BLaER1 (cell line): ENCODE results near the gene PPM1H.

Experiments used
- H3K27ac ChIP-seq: shearing (Covaris generic); formaldehyde crosslinking; 2 replicates; pipeline ENCODE4 v1.8.1; 2022
- H3K27me3 ChIP-seq: shearing (Covaris generic); formaldehyde crosslinking; 2 replicates; pipeline ENCODE4 v1.8.1; 2022
- H3K36me3 ChIP-seq: shearing (Covaris generic); formaldehyde crosslinking; 2 replicates; pipeline ENCODE4 v1.8.1; 2022
- H3K4me1 ChIP-seq: shearing (Covaris generic); formaldehyde crosslinking; 2 replicates; pipeline ENCODE4 v1.8.1; 2022
- H3K4me2 ChIP-seq: shearing (Covaris generic); formaldehyde crosslinking; 2 replicates; pipeline ENCODE4 v1.8.1; 2022
- H3K4me3 ChIP-seq: shearing (Covaris generic); formaldehyde crosslinking; 2 replicates; pipeline ENCODE4 v1.8.1; 2022
- H3K9ac ChIP-seq: shearing (Covaris generic); formaldehyde crosslinking; 2 replicates; pipeline ENCODE4 v1.8.1; 2022
- H3K9me3 ChIP-seq: shearing (Covaris generic); formaldehyde crosslinking; 2 replicates; pipeline ENCODE4 v1.8.1; 2022
- H4K20me1 ChIP-seq: shearing (Covaris generic); formaldehyde crosslinking; 2 replicates; pipeline ENCODE4 v1.8.1; 2022
- Cebpa-rat ChIP-seq: shearing (Covaris generic); IDR thresholded peaks from 2 replicates; pipeline ENCODE4 v1.8.1; 2022

Gene PPM1H

DNA sequence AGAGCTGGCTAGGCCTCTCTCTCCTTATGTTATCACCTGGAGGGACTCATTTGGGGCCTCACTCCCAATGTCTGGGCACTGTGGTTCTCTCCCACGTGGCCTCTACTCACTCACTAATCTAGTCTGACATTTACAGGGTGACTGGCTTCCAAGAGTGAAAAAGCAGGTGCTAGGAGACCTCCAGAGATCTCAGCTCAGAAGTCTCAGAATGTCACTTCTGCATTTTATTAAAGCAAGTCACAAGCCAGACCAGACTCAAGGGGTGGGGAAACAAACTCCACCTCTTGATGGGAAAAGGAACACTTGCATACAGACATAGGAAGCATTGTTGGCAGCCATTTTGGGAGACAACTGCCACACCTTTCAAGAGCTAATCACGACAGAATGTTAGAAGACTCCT lies 292.5 kb downstream of the PPM1H start:
- Histone ChIP-seq H3K9me3 (no peaks in the 10 kb centered on the region), H3K27ac (no peak overlapping the region), H3K4me3 (no peak overlapping the region), H4K20me1 (no peaks in the 10 kb centered on the region), H3K9ac (no peak overlapping the region), H3K27me3 (no peaks in the 10 kb centered on the region), H3K36me3 (no peaks in the 10 kb centered on the region), H3K4me2 (no peak overlapping the region), H3K4me1 (peaks cover 11% of the 10 kb centered on the region; the same call in 1 of the 2 replicates)
- TF ChIP-seq Cebpa-rat = no peak

DNA sequence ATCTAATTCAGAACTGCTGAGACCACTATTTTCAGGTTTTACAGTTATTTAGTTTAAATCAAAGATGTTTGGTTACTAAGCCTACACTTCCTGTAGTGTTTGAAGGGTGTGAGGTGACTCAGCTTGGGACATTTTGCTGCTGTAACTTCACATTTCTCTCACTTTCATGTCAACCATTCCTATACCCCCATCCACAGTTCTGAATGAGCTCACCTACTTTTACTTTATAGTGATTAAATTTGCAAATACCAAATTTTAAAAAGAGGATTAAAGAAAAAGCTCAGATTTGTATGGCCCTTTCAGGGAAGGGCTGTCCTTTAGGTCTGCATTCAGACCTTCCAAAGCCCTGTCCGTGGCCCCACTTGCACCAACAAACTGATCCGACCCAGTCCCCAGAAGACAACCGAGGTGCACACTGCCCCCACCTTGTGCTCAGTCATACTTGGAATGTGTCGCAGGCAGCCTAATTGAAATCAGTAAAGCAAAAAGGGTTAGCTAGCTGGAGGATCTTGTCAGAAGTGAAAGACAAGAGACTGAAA lies 294.0 kb downstream of the PPM1H start:
- Histone ChIP-seq H3K9ac (no peak overlapping the region), H4K20me1 (no peaks in the 10 kb centered on the region), H3K27me3 (no peaks in the 10 kb centered on the region), H3K4me2 (no peak overlapping the region), H3K9me3 (no peaks in the 10 kb centered on the region), H3K36me3 (no peaks in the 10 kb centered on the region), H3K27ac (no peak overlapping the region), H3K4me1 (peaks cover 9% of the 10 kb centered on the region; the same call in 1 of the 2 replicates), H3K4me3 (no peak overlapping the region)
- no peak for TF ChIP-seq Cebpa-rat

DNA sequence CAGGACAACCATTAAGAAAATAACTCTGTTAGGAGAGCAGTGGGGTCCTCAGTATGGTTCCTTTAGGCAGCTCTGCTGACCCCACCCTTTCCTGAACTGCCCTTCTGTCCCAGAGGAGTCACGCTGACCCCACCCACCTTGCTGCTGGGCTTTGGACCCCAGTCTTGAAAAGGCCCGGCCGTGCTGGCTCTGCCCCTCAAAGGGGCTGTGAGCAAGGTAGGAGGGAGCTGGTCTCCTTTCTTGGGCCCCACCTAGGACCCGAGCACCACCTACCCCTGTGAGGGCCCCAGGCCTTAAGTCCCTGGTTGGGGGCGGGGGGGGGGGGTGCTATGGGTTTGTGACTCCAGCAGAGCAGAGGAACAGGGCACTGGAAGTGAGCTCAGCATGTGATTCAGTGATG lies 297.3 kb downstream of the PPM1H start:
- peaks cover 14% of the 10 kb centered on the region for H3K27me3 ChIP-seq
- H3K4me1 ChIP-seq = peaks cover 1% of the 10 kb centered on the region; the same call in 1 of the 2 replicates

DNA sequence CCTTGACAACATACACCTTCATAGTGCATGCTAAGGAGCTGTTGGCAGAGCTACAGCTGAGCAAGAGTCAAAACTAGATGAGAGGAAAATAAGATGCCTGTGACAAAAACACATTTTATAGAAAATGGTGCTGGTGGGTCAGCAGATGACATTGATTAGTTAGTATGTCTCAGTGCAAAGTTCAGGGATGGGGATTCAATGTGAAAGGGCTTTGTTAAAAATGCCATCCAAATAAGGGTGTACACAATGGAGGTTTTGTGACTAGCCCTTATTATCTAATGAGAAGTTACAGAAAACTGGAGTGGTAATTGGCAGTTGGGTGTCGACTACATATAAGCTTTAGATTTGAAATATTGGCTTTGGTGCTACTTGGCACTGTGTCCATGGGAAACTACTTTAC lies 299.3 kb downstream of the PPM1H start:
- Histone ChIP-seq H3K27me3 (peaks cover 34% of the 10 kb centered on the region), H3K36me3 (no peaks in the 10 kb centered on the region), H4K20me1 (peaks cover 15% of the 10 kb centered on the region; the same call in 1 of the 2 replicates), H3K4me1 (peaks cover 12% of the 10 kb centered on the region), H3K27ac (no peak overlapping the region), H3K4me2 (no peak overlapping the region), H3K9me3 (peaks cover 15% of the 10 kb centered on the region; the same call in 1 of the 2 replicates), H3K9ac (no peak overlapping the region), H3K4me3 (no peak overlapping the region)
- TF ChIP-seq Cebpa-rat = no peak

More for the DNA sequence above, 297.3 kb downstream of the PPM1H start:
- Histone ChIP-seq H3K9ac (no peak overlapping the region), H3K4me2 (no peak overlapping the region), H3K9me3 (peaks cover 5% of the 10 kb centered on the region; the same call in 1 of the 2 replicates), H3K27ac (no peak overlapping the region), H3K4me3 (no peak overlapping the region), H3K36me3 (no peaks in the 10 kb centered on the region), H4K20me1 (peaks cover 3% of the 10 kb centered on the region; the same call in 1 of the 2 replicates)
- TF ChIP-seq Cebpa-rat = no peak

DNA sequence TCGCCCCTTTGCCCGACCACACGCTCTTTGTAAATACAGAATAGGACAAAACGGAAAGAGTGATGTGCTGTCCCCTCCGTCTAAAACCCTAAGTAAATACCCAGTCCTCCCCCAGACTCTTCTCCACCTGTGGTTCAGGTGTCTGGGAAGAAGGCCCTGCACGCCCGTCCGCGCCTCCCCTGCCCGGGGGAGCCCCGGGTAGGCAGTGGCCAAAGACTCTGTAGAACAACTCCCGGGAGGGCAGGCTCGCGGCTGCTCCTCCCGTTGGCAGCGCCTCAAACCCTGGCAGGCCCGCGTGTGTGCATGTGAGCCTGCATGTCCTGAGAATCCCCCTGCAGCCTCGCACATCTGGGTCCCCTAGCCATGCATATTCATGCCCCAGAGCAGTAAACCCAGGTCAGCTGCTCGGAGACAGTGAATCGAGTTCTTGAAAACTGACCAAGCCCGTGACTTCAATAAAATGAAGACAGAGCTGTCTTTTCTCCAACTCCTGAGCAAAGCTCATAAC lies 302.5 kb downstream of the PPM1H start:
- Histone ChIP-seq H3K36me3 (no peaks in the 10 kb centered on the region), H3K4me1 (peaks cover 12% of the 10 kb centered on the region), H3K9me3 (peaks cover 15% of the 10 kb centered on the region; the same call in 1 of the 2 replicates), H4K20me1 (peaks cover 15% of the 10 kb centered on the region; the same call in 1 of the 2 replicates), H3K27me3 (peaks cover 58% of the 10 kb centered on the region), H3K4me2 (peak overlapping the region; percentile 42), H3K4me3 (peak overlapping the region; percentile 22; the same call in 1 of the 2 replicates), H3K9ac (no peak overlapping the region), H3K27ac (no peak overlapping the region)
- TF ChIP-seq Cebpa-rat = no peak

DNA sequence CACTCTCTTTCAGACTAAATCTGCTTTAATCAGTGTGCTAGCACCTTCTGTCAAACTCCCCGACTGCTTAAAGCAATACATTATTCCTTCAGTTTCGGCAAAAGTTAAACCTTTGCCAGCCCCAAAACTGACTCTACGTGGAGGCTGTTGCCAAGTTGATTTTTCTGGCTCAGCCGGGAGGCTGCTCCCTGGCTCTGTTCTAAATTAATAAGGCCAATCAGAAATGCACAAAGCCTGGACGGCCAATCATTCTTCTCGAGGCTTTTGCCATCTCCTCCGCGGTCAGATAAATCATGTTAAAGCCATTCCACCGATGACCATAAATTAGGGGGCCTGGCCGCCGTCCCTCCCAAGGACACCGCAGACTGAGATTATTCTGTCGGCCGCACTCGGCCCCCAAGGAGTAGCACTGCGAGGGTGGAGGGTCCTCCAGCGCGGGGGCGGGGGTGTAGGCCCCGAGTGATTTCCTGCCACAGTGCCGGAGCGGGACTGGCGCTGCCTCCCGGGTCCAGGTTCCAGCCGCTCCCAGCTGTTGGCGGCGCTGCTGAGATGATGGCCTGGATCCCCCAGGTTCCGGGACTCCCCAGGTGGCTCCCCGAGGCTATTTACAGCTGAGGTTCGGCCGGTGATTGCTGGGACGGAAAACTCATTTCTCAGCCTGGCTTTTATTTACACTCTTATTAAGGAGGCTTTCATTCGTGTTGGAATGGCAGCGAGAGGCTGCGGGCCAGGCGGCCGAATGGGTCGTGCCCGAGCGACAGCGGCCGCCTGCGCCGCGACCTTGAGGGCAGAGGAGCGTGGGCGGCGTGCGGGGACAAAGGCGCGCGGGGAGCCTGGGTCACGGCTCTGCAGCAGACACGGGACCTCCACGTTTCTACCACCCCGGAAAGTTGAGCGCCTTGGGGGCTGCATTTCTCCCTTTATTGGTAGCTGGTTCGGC lies 303.2 kb downstream of the PPM1H start:
- peak overlapping the region; percentile 42 for H3K4me2 ChIP-seq
- H3K36me3 ChIP-seq = no peaks in the 10 kb centered on the region
- H3K9me3 ChIP-seq = peaks cover 15% of the 10 kb centered on the region; the same call in 1 of the 2 replicates
- H3K27ac ChIP-seq = no peak overlapping the region
- H4K20me1 ChIP-seq = peaks cover 15% of the 10 kb centered on the region; the same call in 1 of the 2 replicates
- H3K4me1 ChIP-seq = peaks cover 12% of the 10 kb centered on the region
- peaks cover 58% of the 10 kb centered on the region for H3K27me3 ChIP-seq
- H3K9ac ChIP-seq = no peak overlapping the region
- TF ChIP-seq Cebpa-rat = no peak
- H3K4me3 ChIP-seq = peak overlapping the region; percentile 22

DNA sequence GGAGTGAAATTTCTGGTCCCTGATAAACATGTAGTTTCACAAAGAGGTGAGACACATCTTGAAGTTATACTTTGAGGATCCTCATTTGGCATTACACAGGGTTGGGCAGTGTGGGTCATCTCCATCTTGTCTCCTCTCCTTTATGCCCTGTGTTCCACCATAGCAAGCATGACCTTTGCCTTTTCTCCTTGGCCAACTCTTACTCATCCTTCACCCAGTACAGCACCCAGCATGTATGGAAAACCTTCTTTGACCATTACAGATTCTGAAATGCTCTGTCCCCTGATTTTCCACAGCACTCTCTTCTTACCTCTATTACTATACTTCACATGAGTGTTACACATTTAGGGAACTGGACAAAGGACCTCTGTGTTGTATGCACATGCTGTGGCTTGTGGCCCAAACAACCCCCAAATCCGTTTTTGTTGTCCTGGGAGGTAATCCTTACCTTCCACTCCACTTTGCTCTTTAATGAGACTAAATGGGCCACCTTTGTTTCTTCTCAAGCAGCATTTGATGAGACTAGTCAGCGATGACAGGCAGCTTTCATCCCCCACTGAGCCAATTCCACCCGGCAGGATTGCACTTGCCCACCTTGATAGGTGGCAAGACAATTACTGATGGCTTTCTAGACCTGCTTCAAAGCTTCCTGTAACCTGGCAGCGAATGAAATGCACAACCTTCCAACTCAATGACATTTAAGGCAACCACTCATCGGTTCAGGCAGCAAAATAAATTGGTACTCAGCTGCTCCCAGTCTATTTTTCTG lies 304.8 kb downstream of the PPM1H start:
- Histone ChIP-seq H3K9me3 (peaks cover 15% of the 10 kb centered on the region; the same call in 1 of the 2 replicates), H3K4me2 (no peak overlapping the region), H3K27ac (no peak overlapping the region), H3K27me3 (peaks cover 63% of the 10 kb centered on the region), H4K20me1 (peaks cover 15% of the 10 kb centered on the region; the same call in 1 of the 2 replicates), H3K9ac (no peak overlapping the region), H3K4me1 (peaks cover 21% of the 10 kb centered on the region), H3K4me3 (no peak overlapping the region), H3K36me3 (no peaks in the 10 kb centered on the region)
- no peak for TF ChIP-seq Cebpa-rat

DNA sequence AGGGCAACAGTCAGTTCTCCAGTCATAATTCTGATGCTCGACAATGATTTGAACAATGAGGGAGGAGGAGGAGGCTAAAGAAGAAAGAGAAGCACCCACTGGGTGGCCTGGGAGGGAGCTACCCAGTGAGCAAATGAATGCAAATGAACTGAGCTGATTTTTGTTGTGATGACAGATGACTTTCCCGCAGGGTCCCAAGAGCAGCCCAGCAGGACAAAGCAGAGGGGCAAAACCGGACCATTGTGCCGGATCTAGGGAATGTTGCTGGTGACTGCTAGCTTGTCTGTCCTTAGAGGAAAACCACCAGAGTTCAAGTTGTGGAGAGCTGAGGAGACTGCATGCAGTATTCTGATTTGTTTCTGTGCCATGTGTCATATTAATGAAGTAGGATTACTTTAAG lies 305.5 kb downstream of the PPM1H start:
- Histone ChIP-seq H3K27me3 (peaks cover 63% of the 10 kb centered on the region), H3K36me3 (no peaks in the 10 kb centered on the region), H3K4me2 (no peak overlapping the region), H3K27ac (no peak overlapping the region), H4K20me1 (peaks cover 15% of the 10 kb centered on the region; the same call in 1 of the 2 replicates), H3K9me3 (peaks cover 15% of the 10 kb centered on the region; the same call in 1 of the 2 replicates), H3K4me3 (no peak overlapping the region), H3K4me1 (peaks cover 29% of the 10 kb centered on the region), H3K9ac (no peak overlapping the region)
- TF ChIP-seq Cebpa-rat = no peak

DNA sequence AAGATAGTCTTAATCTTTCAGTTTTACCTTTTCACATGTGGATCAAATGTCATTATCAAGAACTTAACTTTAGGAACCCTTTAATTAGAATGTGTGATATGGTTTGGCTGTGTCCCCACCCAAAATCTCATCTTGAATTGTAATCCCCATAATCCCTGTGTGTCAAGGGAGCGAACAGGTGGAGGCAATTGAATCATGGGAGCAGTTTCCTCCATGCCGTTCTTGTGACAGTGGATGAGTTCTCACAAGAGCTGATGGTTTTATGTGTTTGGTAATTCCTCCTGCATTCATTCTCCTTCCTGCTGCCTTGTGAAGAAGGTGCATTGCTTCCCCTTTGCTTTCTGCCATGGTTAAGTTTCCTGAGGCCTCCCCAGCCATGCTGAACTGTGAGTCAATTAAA lies 307.8 kb downstream of the PPM1H start:
- peaks cover 7% of the 10 kb centered on the region; the same call in 1 of the 2 replicates for H4K20me1 ChIP-seq
- no peak overlapping the region for H3K4me2 ChIP-seq
- no peak for TF ChIP-seq Cebpa-rat

More for the DNA sequence above, 307.8 kb downstream of the PPM1H start:
- no peak overlapping the region for H3K4me3 ChIP-seq
- no peak overlapping the region for H3K9ac ChIP-seq
- H3K36me3 ChIP-seq = no peaks in the 10 kb centered on the region
- peaks cover 26% of the 10 kb centered on the region for H3K4me1 ChIP-seq
- peaks cover 7% of the 10 kb centered on the region; the same call in 1 of the 2 replicates for H3K9me3 ChIP-seq
- no peak overlapping the region for H3K27ac ChIP-seq
- H3K27me3 ChIP-seq = peaks cover 44% of the 10 kb centered on the region
